Body of pancreas (tissue), 4 donors: ENCODE results near the gene NAPA. TPM values are rescaled to one million over a fixed set of nuclear protein-coding genes. Genes with fewer than 3 reads are reported as not detected.

Experiments used
- ATAC-seq: fragments of 150-250 bp; one replicate; pipeline ENCODE4 v1.9.1; 2016
- DNase-seq, 4 donors: peaks; one replicate each; pipeline ENCODE4 v3.0.0-alpha.2; 2019
- H3K27ac ChIP-seq, 4 donors: fragments of 200-600 bp; sonication (generic); 1 replicate in 3 of 4; 2 replicates in 1 of 4; pipeline versions ENCODE4 v1.5.1 to v1.6.1; 2016 to 2019; ENCODE audit warnings: mild to moderate bottlenecking in 1 of 4, mixed read lengths in 1 of 4, moderate library complexity in 1 of 4
- H3K27me3 ChIP-seq, 2 donors: fragments of 200-600 bp; sonication (generic); one replicate each; pipeline ENCODE4 v1.6.0; 2016; ENCODE audit warnings: mild to moderate bottlenecking in 1 of 2
- H3K36me3 ChIP-seq, 2 donors: fragments of 200-600 bp; sonication (generic); replicated peaks in 1 of 2; 2 replicates each; pipeline ENCODE4 v1.5.1; 2016; ENCODE audit warnings: low read depth in 2 of 2; ENCODE audit not compliant: insufficient read depth in 1 of 2
- H3K4me1 ChIP-seq: fragments of 200-600 bp; sonication (generic); one replicate; pipeline ENCODE4 v1.6.0; 2016
- H3K4me3 ChIP-seq, 2 donors: fragments of 200-600 bp; sonication (generic); 1 replicate in 1 of 2; 2 replicates in 1 of 2; pipeline ENCODE4 v1.5.1; 2016 to 2019
- H3K9me3 ChIP-seq, 3 donors: fragments of 200-600 bp; sonication (generic); 1 replicate in 2 of 3; 2 replicates in 1 of 3; pipeline ENCODE4 v1.5.1; 2016
- CTCF ChIP-seq, 7 experiments: fragments of 450-650 bp in 4 of 7; fragments of 200-600 bp in 3 of 7; sonication (generic) in 3 of 7; IDR thresholded peaks; one replicate each; pipeline ENCODE4 v1.5.1; 2016 to 2019; ENCODE audit warnings: antibody characterized with exemption in 7 of 7
- POLR2A ChIP-seq, 3 donors: fragments of 450-650 bp; IDR thresholded peaks; one replicate each; pipeline ENCODE4 v1.6.1; 2016; ENCODE audit warnings: antibody characterized with exemption in 3 of 3, mild to moderate bottlenecking in 2 of 3
- WGBS, 2 donors: methylation state at CpG; one replicate each; pipeline ENCODE4 v1.1.5; 2017; 5-methylcytosine and 5-hydroxymethylcytosine counted together
- intact Hi-C: fragments of 100-400 bp; cut with DNase I; formaldehyde crosslinking; loops from one replicate; pipeline ENCODE4 v1.15.1; 2023
- total RNA-seq, 2 donors: library from RNA; depleted of rRNA; stranded (reverse); fragments of >200 nt; gene quantifications; one replicate each; pipeline ENCODE4 v1.1.0, GENCODE V29; 2016

NAPA gene
- total RNA-seq, 2 donors from 2014 or later = 71.5 to 94.9 TPM

DNA sequence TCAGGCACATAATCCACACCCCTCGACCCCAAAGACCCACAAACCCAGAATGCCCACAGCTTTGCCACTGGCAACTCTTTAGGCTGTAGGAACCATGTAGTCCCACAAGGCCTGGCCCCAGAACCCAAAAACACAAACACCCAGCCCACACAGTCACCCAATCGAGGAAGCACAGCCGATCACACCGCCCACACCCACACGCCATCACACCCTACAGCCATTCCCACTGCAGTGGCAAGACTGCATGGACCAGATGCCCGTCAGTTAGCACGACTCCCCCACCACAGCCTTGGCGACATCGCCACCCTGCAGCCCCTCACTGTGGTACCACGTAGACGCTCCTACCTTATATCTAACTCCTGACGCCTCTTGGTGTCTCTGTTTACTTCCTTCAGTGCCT lies 71.5 kb downstream of the NAPA start:
- H3K4me3 ChIP-seq = no peak overlapping the region
- peaks cover 18% of the 10 kb centered on the region for H3K4me1 ChIP-seq
- H3K27ac ChIP-seq = no peak overlapping the region
- 72 to 82% methylated on average over 12 of the region's 12 CpGs for WGBS, 2 donors
- intact Hi-C loops = no loop called here
- no peaks in the 10 kb centered on the region for H3K36me3 ChIP-seq
- TF ChIP-seq CTCF (IDR thresholded peaks at IDR 0.05) (no peak), POLR2A (IDR thresholded peaks at IDR 0.05) (no peak)
- H3K9me3 ChIP-seq = no peaks in the 10 kb centered on the region
- H3K27me3 ChIP-seq = peaks cover 0 to 3% of the 10 kb centered on the region in 2 donors
- ATAC-seq (no peak), DNase-seq (no peak)

- H3K9me3 ChIP-seq = no peaks in the 10 kb centered on the region
- intact Hi-C loops = loop anchor here (5.0 kb wide), 2 partner anchors 78 to 263 kb away; partner anchors contain the start of gene NAPA
- no peak overlapping the region for H3K27ac ChIP-seq
- H3K27me3 ChIP-seq = no peaks in the 10 kb centered on the region
- no peaks in the 10 kb centered on the region for H3K4me1 ChIP-seq
- 21 to 35% methylated on average over 4 to 5 of the region's 5 CpGs for WGBS, 2 donors
- no peaks in the 10 kb centered on the region for H3K36me3 ChIP-seq
- no peak overlapping the region for H3K4me3 ChIP-seq
- ATAC-seq (no peak), DNase-seq (peak in 2 of 4 donors; percentile 34 to 42)
- TF ChIP-seq POLR2A (IDR thresholded peaks at IDR 0.05) = no peak
- no peak for TF ChIP-seq CTCF (IDR thresholded peaks at IDR 0.05)
These were observed 76.1 kb downstream of the NAPA start for GRCh38 chr19:47438793-47439220.

Other genes with a start within 250 kb of the NAPA start
- 10 to 100 TPM in 1 of 2 donors, 1 to 10 TPM in 1; 9.1 to 10.2 TPM for gene INAFM1, start 240.2 kb downstream of the NAPA start, total RNA-seq
- 1 to 10 TPM; 2.6 to 5.4 TPM for gene C5AR1, start 205.2 kb downstream of the NAPA start, total RNA-seq
- under 1 TPM in 1 of 2 donors, not detected in 1; 0.52 TPM for gene C5AR2, start 182.9 kb downstream of the NAPA start, total RNA-seq
- 10 to 100 TPM; 16.1 to 50.4 TPM for gene DHX34, start 165.7 kb downstream of the NAPA start, total RNA-seq
- 1 to 10 TPM; 1.3 to 2.3 TPM for gene MEIS3, start 95.5 kb downstream of the NAPA start, total RNA-seq
- gene SLC8A2, start 43.2 kb downstream of the NAPA start, total RNA-seq = 10 to 100 TPM in 1 of 2 donors, 1 to 10 TPM in 1; 8.0 to 31.6 TPM
- 1 to 10 TPM; 3.1 to 4.6 TPM for gene KPTN, start 30.8 kb downstream of the NAPA start, total RNA-seq
- under 1 TPM in 1 of 2 donors, not detected in 1; under 0.01 TPM for gene ZNF541, start 58.1 kb upstream of the NAPA start, total RNA-seq
- 10 to 100 TPM in 1 of 2 donors, 1 to 10 TPM in 1; 2.6 to 26.4 TPM for gene BICRA, start 94.1 kb upstream of the NAPA start, total RNA-seq
- 10 to 100 TPM; 41.2 to 66.3 TPM for gene EHD2, start 198.4 kb upstream of the NAPA start, total RNA-seq
- 100 to 1,000 TPM; 436 to 761 TPM for gene NOP53, start 230.5 kb upstream of the NAPA start, total RNA-seq